Activated CD8-positive, alpha-beta memory T cell treated with anti-CD3 and anti-CD28 coated beads, Interleukin-2, amount 10 ng/mL, durations not matched to agents 7 days and 5 days (primary cell): ENCODE data around the gene DOCK8. TPM values are rescaled to one million over a fixed set of nuclear protein-coding genes. Genes with fewer than 3 reads are reported as not detected.
A peak's percentile ranks its signal among the peaks of the same experiment; 100 is the strongest.

ENCODE experiments used
- ATAC-seq: fragments of 150-1000 bp; cut with Tn5 transposase; one replicate; pipeline ENCODE4 v1.10.0; 2021; ENCODE audit warnings: moderate library complexity
- CTCF ChIA-PET: fragments of 350-600 bp; sonication (Branson Sonifier 250); formaldehyde crosslinking; loops from one replicate; lab custom pipeline; 2021; ENCODE audit warnings: antibody characterized with exemption; lab: Charles Lee
- DNase-seq: peaks from one replicate; pipeline ENCODE4 v3.0.0-alpha.2; 2020
- H3K27ac Mint-ChIP-seq: one replicate; pipeline ENCODE4 v1.8.0; 2021; ENCODE audit warnings: mild to moderate bottlenecking, mixed read lengths
- H3K27me3 Mint-ChIP-seq: one replicate; pipeline ENCODE4 v1.8.0; 2021; ENCODE audit warnings: mixed read lengths
- H3K36me3 Mint-ChIP-seq: one replicate; pipeline ENCODE4 v1.8.0; 2021; ENCODE audit warnings: mild to moderate bottlenecking, mixed read lengths
- H3K4me1 Mint-ChIP-seq: one replicate; pipeline ENCODE4 v1.8.0; 2021; ENCODE audit warnings: mixed read lengths
- H3K4me3 Mint-ChIP-seq: one replicate; pipeline ENCODE4 v1.8.0; 2021; ENCODE audit warnings: mild to moderate bottlenecking, moderate library complexity, mixed read lengths
- H3K9me3 Mint-ChIP-seq: one replicate; pipeline ENCODE4 v1.8.0; 2022; ENCODE audit warnings: low read depth, mixed read lengths
- total RNA-seq, 2 experiments: library from RNA; stranded (reverse); gene quantifications; one replicate each; pipeline ENCODE4 v1.2.3, GENCODE V29; 2021

The DOCK8 gene
- total RNA-seq, 2 experiments from 2014 or later: 374 to 389 TPM

- H3K36me3 Mint-ChIP-seq: peaks cover 70% of the 10 kb centered on the region
- no peak for ATAC-seq
- CTCF ChIA-PET: interaction anchor here (0.9 kb wide), 1 partner anchor 78 kb away, joined by 3 read pairs; no protein-coding TSS in a partner anchor
- no peaks in the 10 kb centered on the region for H3K27me3 Mint-ChIP-seq
- no peak overlapping the region for H3K4me3 Mint-ChIP-seq
- peaks cover 5% of the 10 kb centered on the region for H3K4me1 Mint-ChIP-seq
- no peak for DNase-seq
- no peak overlapping the region for H3K27ac Mint-ChIP-seq
- H3K9me3 Mint-ChIP-seq: no peaks in the 10 kb centered on the region
Observed at GRCh38 chr9:346111-346571, 131.5 kb downstream of the DOCK8 start.

GRCh38 chr9:347667-348292 is 133.1 kb downstream of the DOCK8 start:
- H3K27ac Mint-ChIP-seq: no peak overlapping the region
- H3K4me1 Mint-ChIP-seq: peaks cover 9% of the 10 kb centered on the region
- no peak overlapping the region for H3K4me3 Mint-ChIP-seq
- DNase-seq (no peak), ATAC-seq (no peak)
- CTCF ChIA-PET: interaction anchor here (1.4 kb wide), 1 partner anchor 74 kb away, joined by 3 read pairs; no protein-coding TSS in a partner anchor
- H3K9me3 Mint-ChIP-seq: no peaks in the 10 kb centered on the region
- H3K27me3 Mint-ChIP-seq: no peaks in the 10 kb centered on the region
- peaks cover 70% of the 10 kb centered on the region for H3K36me3 Mint-ChIP-seq

GRCh38 chr9:350384-350783 is 135.7 kb downstream of the DOCK8 start:
- H3K4me1 Mint-ChIP-seq: peaks cover 15% of the 10 kb centered on the region
- no peaks in the 10 kb centered on the region for H3K27me3 Mint-ChIP-seq
- no peak for ATAC-seq
- CTCF ChIA-PET: interaction anchor here (1.0 kb wide), 1 partner anchor 106 kb away, joined by 3 read pairs; no protein-coding TSS in a partner anchor
- H3K9me3 Mint-ChIP-seq: no peaks in the 10 kb centered on the region
- no peak for DNase-seq
- peaks cover 59% of the 10 kb centered on the region for H3K36me3 Mint-ChIP-seq
- H3K4me3 Mint-ChIP-seq: no peak overlapping the region
- no peak overlapping the region for H3K27ac Mint-ChIP-seq

DNA sequence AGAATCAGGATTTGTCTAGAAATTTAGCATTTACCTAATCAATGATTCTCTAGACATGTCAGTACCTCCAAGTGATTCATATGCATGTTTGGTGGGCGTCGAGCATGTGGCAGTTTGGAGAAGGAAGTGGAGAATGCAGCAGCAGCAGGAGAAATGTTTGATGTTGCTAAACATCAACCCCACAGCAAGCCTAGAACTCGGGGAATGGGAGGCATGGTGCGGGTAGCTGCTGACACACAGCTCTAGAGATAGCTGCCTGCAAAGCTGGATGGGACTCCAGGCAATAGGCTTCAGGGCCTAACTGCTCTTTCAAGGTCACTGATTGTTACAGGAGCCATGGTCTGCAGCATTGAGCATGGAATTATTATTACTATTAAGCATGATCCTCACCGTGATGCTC is 137.3 kb downstream of the DOCK8 start:
- Mint-ChIP-seq H3K27me3 (no peaks in the 10 kb centered on the region), H3K27ac (no peak overlapping the region), H3K36me3 (peaks cover 57% of the 10 kb centered on the region), H3K9me3 (no peaks in the 10 kb centered on the region), H3K4me3 (no peak overlapping the region), H3K4me1 (peaks cover 21% of the 10 kb centered on the region)
- ATAC-seq: no peak
- DNase-seq: no peak
- CTCF ChIA-PET: no interaction called here

- CTCF ChIA-PET: no interaction called here
- no peak overlapping the region for H3K4me3 Mint-ChIP-seq
- no peak overlapping the region for H3K27ac Mint-ChIP-seq
- peaks cover 21% of the 10 kb centered on the region for H3K4me1 Mint-ChIP-seq
- H3K36me3 Mint-ChIP-seq: peaks cover 58% of the 10 kb centered on the region
- H3K9me3 Mint-ChIP-seq: no peaks in the 10 kb centered on the region
- no peak for DNase-seq
- H3K27me3 Mint-ChIP-seq: no peaks in the 10 kb centered on the region
- ATAC-seq: no peak
Observed at GRCh38 chr9:353077-353476, 138.4 kb downstream of the DOCK8 start.

GRCh38 chr9:354453-354852 is 139.8 kb downstream of the DOCK8 start:
- DNase-seq (no peak), ATAC-seq (no peak)
- CTCF ChIA-PET: no interaction called here
- H3K4me1 Mint-ChIP-seq: peaks cover 18% of the 10 kb centered on the region
- no peaks in the 10 kb centered on the region for H3K9me3 Mint-ChIP-seq
- H3K36me3 Mint-ChIP-seq: peaks cover 60% of the 10 kb centered on the region
- H3K4me3 Mint-ChIP-seq: no peak overlapping the region
- no peak overlapping the region for H3K27ac Mint-ChIP-seq
- no peaks in the 10 kb centered on the region for H3K27me3 Mint-ChIP-seq

- no peak overlapping the region for H3K27ac Mint-ChIP-seq
- DNase-seq: no peak
Observed at GRCh38 chr9:357560-357959, 142.9 kb downstream of the DOCK8 start.

GRCh38 chr9:362561-363273 is 148.1 kb downstream of the DOCK8 start:
- no peak overlapping the region for H3K4me3 Mint-ChIP-seq
- ATAC-seq (no peak), DNase-seq (no peak)
- H3K36me3 Mint-ChIP-seq: peaks cover 76% of the 10 kb centered on the region
- no peaks in the 10 kb centered on the region for H3K9me3 Mint-ChIP-seq
- H3K27me3 Mint-ChIP-seq: no peaks in the 10 kb centered on the region
- CTCF ChIA-PET: no interaction called here
- H3K4me1 Mint-ChIP-seq: no peaks in the 10 kb centered on the region
- H3K27ac Mint-ChIP-seq: no peak overlapping the region

More at GRCh38 chr9:357560-357959, 142.9 kb downstream of the DOCK8 start:
- H3K9me3 Mint-ChIP-seq: no peaks in the 10 kb centered on the region
- CTCF ChIA-PET: no interaction called here
- ATAC-seq: no peak
- no peaks in the 10 kb centered on the region for H3K27me3 Mint-ChIP-seq
- peaks cover 12% of the 10 kb centered on the region for H3K4me1 Mint-ChIP-seq
- H3K4me3 Mint-ChIP-seq: no peak overlapping the region
- peaks cover 62% of the 10 kb centered on the region for H3K36me3 Mint-ChIP-seq

GRCh38 chr9:363274-363612 is 148.6 kb downstream of the DOCK8 start:
- H3K36me3 Mint-ChIP-seq: peaks cover 79% of the 10 kb centered on the region
- peak overlapping the region; percentile 2 for H3K27ac Mint-ChIP-seq
- H3K9me3 Mint-ChIP-seq: no peaks in the 10 kb centered on the region
- ATAC-seq (no peak), DNase-seq (no peak)
- no peaks in the 10 kb centered on the region for H3K4me1 Mint-ChIP-seq
- no peak overlapping the region for H3K4me3 Mint-ChIP-seq
- H3K27me3 Mint-ChIP-seq: no peaks in the 10 kb centered on the region
- CTCF ChIA-PET: no interaction called here

DNA sequence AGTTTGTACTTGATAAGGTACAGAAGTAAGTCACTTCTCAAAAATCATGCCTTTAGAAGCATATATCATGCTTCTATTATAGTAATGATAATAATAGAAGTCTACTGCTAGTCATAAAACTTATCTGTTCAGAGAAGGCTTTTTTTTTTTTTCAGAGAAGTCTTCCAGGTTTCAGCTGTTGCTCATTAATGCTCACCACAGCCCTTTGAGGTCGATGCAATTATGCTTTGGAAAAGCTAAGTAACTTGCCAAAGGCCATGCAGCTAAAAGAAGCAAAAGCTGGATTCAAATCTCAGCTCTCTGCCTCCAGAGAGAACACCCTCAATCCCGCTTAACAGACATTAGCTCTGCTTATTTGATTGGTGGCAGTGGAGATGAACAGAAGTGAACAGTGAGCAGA is 150.8 kb downstream of the DOCK8 start:
- CTCF ChIA-PET: no interaction called here
- Mint-ChIP-seq H3K9me3 (no peaks in the 10 kb centered on the region), H3K4me3 (no peak overlapping the region), H3K27me3 (no peaks in the 10 kb centered on the region), H3K4me1 (no peaks in the 10 kb centered on the region), H3K27ac (no peak overlapping the region), H3K36me3 (peaks cover 84% of the 10 kb centered on the region)
- DNase-seq (no peak), ATAC-seq (no peak)

- Mint-ChIP-seq H3K27ac (peak overlapping the region; percentile 24), H3K4me1 (no peaks in the 10 kb centered on the region), H3K36me3 (peaks cover 85% of the 10 kb centered on the region), H3K4me3 (no peak overlapping the region), H3K27me3 (no peaks in the 10 kb centered on the region), H3K9me3 (no peaks in the 10 kb centered on the region)
- CTCF ChIA-PET: no interaction called here
- ATAC-seq: no peak
- DNase-seq: no peak
Observed at GRCh38 chr9:366620-367019, 152.0 kb downstream of the DOCK8 start.

DNA sequence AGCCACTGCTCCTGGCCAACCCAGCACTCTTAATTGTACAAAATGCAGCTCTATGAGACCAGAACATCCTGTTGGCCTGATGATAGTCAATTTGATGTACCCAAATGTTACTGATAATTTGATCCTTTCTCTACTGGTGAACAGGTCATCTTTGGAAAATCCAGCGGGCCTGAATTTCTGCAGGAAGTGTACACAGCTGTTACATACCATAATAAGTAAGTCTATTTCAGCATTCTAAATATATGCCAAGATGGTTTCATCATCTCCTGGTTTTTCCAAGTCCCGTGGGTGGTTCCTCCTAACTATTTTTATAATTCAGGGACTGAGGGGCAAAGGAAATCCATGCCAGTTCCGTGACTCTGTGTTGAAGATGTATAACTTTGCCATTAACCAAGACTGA is 155.4 kb downstream of the DOCK8 start:
- Mint-ChIP-seq H3K36me3 (peaks cover 81% of the 10 kb centered on the region), H3K27ac (no peak overlapping the region), H3K9me3 (no peaks in the 10 kb centered on the region), H3K27me3 (no peaks in the 10 kb centered on the region), H3K4me1 (no peaks in the 10 kb centered on the region), H3K4me3 (no peak overlapping the region)
- ATAC-seq: no peak
- CTCF ChIA-PET: interaction anchor here (1.1 kb wide), 1 partner anchor 24 kb away, joined by 3 read pairs; no protein-coding TSS in a partner anchor
- no peak for DNase-seq

DNA sequence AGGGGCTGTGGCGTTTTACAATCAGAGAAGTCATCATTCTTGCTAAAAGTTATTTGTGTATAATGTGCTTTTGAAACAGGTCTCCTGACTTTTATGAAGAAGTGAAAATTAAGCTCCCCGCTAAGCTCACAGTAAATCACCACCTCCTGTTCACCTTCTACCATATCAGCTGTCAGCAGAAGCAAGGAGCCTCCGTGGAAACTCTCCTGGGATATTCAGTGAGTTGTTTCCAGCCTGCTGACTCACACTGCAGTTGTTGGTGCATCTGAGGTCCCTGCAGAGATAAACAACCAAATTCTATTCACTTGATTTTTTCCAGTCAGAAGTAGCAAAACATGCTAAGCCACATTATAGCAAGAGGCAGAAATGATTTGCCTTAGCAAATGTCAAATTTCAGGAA is 156.7 kb downstream of the DOCK8 start:
- H3K4me1 Mint-ChIP-seq: no peaks in the 10 kb centered on the region
- DNase-seq (no peak), ATAC-seq (no peak)
- H3K4me3 Mint-ChIP-seq: no peak overlapping the region
- peaks cover 81% of the 10 kb centered on the region for H3K36me3 Mint-ChIP-seq
- H3K27me3 Mint-ChIP-seq: no peaks in the 10 kb centered on the region
- no peak overlapping the region for H3K27ac Mint-ChIP-seq
- H3K9me3 Mint-ChIP-seq: no peaks in the 10 kb centered on the region
- CTCF ChIA-PET: interaction anchor here (1.2 kb wide), 1 partner anchor 22 kb away, joined by 3 read pairs; no protein-coding TSS in a partner anchor

DNA sequence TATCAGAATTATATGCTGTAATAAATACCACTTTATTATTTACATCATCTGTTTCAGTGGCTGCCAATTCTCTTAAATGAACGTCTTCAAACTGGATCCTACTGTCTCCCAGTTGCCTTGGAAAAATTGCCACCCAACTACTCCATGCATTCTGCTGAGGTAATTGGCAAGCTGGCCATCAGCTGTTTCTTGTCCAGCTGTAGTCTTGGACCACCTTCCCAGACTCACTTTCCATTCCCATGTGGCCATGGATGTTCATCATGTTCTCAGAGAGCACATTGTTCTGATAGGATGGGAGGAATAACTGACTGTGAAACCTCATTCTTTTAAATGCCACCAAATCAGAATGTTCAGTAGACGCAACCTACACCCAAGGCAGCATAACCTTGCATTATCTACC is 157.5 kb downstream of the DOCK8 start:
- CTCF ChIA-PET: interaction anchor here (1.2 kb wide), 1 partner anchor 23 kb away, joined by 3 read pairs; no protein-coding TSS in a partner anchor
- Mint-ChIP-seq H3K4me1 (no peaks in the 10 kb centered on the region), H3K27ac (no peak overlapping the region), H3K36me3 (peaks cover 81% of the 10 kb centered on the region), H3K4me3 (no peak overlapping the region), H3K27me3 (no peaks in the 10 kb centered on the region), H3K9me3 (no peaks in the 10 kb centered on the region)
- ATAC-seq (no peak), DNase-seq (no peak)
